Duodenal mucosa (tissue), 2 donors: ENCODE measurements around the gene CCDC196.
"Not testable (repeated sequence)": the region's sequence is repeated elsewhere in the genome, so short reads cannot be mapped to it uniquely, and the experiment has no call there.

Experiments
- H3K27ac ChIP-seq: one replicate; pipeline ENCODE4 v1.7.0; 2013; ENCODE audit warnings: low read depth, low read length
- H3K27me3 ChIP-seq, 2 donors: one replicate each; pipeline ENCODE4 v1.7.0; 2013; ENCODE audit warnings: low read length in 2 of 2, control low read depth in 1 of 2; ENCODE audit not compliant: insufficient read depth in 2 of 2, control insufficient read depth in 1 of 2
- H3K36me3 ChIP-seq, 2 donors: one replicate each; pipeline ENCODE4 v1.7.0; 2013; ENCODE audit warnings: low read length in 2 of 2, control low read depth in 1 of 2; ENCODE audit not compliant: insufficient read depth in 2 of 2, control insufficient read depth in 1 of 2
- H3K4me1 ChIP-seq, 2 donors: one replicate each; pipeline ENCODE4 v1.7.0; 2013; ENCODE audit warnings: low read length in 2 of 2, control low read depth in 1 of 2; ENCODE audit not compliant: insufficient read depth in 2 of 2, control insufficient read depth in 1 of 2
- H3K4me3 ChIP-seq, 2 donors: one replicate each; pipeline ENCODE4 v1.7.0; 2013; ENCODE audit warnings: low read length in 2 of 2, low read depth in 1 of 2
- H3K9ac ChIP-seq, 2 donors: one replicate each; pipeline ENCODE4 v1.7.0; 2013; ENCODE audit warnings: low read length in 2 of 2, low read depth in 1 of 2
- H3K9me3 ChIP-seq, 2 donors: one replicate each; pipeline ENCODE4 v1.7.0; 2013; ENCODE audit warnings: low read length in 2 of 2, control low read depth in 1 of 2; ENCODE audit not compliant: control insufficient read depth in 1 of 2

CCDC196 gene

GRCh38 chr14:66543996-66544395, 57.8 kb downstream of the CCDC196 start:
- Histone ChIP-seq H3K9me3 (no peaks in the 10 kb centered on the region), H3K27me3 (no peaks in the 10 kb centered on the region), H3K4me1 (no peaks in the 10 kb centered on the region), H3K36me3 (no peaks in the 10 kb centered on the region), H3K9ac (no peak overlapping the region), H3K27ac (no peak overlapping the region), H3K4me3 (no peak overlapping the region)

GRCh38 chr14:66545191-66545590, 59.0 kb downstream of the CCDC196 start:
- not testable (repeated sequence) for H3K27me3 ChIP-seq, H3K36me3 ChIP-seq, H3K27ac ChIP-seq, H3K9me3 ChIP-seq, H3K4me1 ChIP-seq, H3K4me3 ChIP-seq, H3K9ac ChIP-seq

GRCh38 chr14:66545751-66546150, 59.6 kb downstream of the CCDC196 start:
- not testable (repeated sequence) for H3K4me1 ChIP-seq, H3K4me3 ChIP-seq, H3K36me3 ChIP-seq, H3K9me3 ChIP-seq, H3K27ac ChIP-seq, H3K9ac ChIP-seq, H3K27me3 ChIP-seq
